K562 treated with DMSO at 1 percent for 24 hours (cell line): Measurements from ENCODE around the gene FBP2. TPM values are rescaled to one million over a fixed set of nuclear protein-coding genes. Genes with fewer than 3 reads are reported as not detected.

Source experiments
- total RNA-seq: library from RNA; unstranded; fragments of 300-600 nt; gene quantifications from 2 replicates; pipeline ENCODE4 v1.2.3, GENCODE V29; 2022; ENCODE audit warnings: low read depth; ENCODE audit not compliant: insufficient read depth

FBP2 gene
- 0.38 and 0.57 TPM in 2 replicates for total RNA-seq

DNA sequence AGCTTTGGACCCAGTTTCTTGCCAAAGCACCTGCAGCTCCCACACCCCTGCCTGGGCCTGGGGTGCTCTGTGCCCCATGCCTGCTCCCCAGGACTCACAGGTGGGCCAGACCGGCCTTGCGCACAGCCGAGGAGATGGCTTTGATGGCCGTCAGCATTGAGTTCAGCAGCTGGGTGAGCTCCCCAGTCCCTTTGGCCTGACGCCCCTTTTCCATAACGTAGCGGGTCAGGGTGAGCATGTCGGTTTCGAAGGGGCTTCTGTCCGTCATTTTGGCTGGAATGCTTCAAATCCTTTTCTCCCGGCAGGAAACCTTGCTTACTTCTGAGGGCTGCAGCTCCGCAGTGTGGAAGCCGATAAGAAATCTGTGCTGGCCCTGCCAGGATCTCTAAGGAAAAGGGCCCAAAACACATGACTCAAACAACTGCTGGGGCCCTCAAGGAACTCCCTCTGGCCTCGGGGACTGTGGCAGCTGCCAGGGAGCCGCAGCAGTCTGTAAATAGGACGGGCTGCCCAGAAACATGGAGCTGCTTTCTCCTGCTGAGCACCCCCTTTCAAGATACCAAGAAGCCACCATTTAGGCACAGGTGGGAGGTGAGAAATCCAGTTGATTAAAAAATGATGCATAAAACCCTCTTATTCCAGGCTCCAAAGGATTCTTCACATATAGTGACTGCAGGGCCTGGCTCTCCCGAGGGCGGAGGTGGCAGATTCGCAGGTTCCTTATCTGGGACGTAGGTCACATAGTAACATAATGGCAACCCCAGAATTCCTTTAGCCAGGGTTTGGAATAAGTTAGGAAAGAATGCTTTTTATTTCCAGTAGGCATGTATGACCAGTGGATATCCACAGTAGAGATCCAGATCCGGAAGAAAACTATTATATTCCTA, at the start of gene FBP2:
Gene FBP2 (minus strand): TSS at position 366 of the 887 bp plus-strand sequence. CDS start 98 bp downstream, at position 268.

DNA sequence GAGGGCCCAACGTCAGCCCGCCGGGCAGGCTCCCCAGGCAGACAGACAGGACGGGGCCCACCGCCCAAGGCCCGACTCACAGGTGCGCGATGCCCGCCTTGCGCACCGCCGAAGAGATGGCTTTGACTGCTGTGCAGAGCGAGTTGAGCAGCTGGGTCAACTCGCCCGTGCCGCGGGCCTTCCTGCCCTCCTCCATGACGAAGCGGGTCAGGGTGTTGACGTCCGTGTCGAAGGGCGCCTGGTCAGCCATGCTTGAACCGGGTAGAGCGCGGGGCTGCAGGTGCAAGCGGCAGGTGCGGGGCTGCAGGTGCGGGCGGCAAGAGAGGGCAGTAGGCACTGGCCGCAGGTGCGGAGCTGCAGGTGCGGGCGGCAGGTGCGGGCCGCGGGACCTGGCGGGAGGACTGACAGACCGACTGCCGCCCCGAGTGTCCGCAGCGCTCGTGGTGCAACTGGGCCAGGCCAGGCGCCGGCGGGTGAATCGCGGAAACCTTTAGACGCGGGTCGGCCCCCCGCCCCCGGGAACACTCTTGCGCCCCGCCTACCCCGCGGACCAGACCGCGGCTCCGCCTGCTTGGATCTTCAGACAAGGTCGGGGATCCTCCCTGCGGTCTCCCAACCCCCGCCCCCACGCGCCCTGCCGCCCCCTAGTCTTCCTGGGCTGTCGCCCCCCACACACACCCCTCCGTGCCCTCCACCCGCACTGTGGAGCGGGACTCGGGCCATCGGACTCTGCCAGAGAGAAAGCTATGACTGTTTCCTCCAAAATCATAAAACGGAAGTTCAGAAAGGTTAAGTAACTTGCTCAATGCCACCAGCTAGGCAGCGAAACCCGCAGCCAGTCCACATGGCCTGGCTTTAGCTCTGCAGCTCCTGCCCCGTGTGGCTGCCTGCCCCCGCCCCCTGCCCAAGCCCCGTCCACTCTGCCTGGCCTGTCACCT, 45.7 kb upstream of the FBP2 start, which contains the start of gene FBP1:
Gene FBP1 (minus strand): TSS at position 458 of the 938 bp plus-strand sequence. CDS start 208 bp downstream, at position 250.

DNA sequence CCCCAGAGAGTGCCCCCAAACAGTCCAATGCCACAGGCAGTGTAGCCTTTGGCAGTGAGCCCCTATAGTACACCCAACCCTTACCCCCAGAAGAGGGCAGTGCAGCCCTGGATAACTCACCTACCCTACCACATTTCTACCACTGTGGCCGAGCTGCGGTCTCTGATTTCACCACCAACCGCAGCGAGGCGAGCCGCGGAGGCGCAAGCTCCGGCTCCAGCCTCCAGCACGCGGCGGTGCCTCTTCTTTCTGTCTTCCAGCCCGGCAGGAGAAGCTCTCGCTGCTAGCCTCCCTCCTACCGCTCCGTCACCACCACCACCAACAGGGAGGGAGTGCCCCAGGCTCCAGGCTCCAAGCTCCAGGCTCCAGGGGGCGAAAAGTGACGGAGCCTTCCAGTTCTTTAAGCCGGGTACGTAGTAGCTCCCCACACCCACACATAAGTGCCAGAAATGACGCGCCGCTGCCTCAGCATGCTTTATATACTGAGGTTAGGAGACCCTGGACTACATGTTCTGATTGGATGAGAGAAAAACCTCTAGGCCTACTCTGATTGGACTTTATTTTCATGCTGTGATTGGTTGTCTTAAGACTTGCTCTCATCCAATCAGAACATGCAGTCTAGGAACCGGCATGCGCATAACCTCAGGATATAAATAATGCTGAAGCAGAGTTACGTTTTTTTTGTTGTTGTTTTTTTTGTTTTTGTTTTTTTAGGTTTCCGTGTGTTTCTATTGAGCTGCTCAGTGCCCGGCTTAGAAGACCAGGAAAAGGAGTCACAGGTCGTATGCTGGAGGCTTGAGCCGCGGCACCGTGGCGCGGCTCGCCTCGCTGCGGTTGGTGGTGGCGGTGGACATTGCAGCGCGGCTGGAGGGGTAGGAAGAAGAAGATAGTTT, 38.9 kb downstream of the FBP2 start, which contains the start of gene PCAT7:
Gene PCAT7 (plus strand): TSS at position 645 of the 893 bp plus-strand sequence.

Other genes with a start within 250 kb of the FBP2 start
- gene PCAT7, start 38.7 kb downstream of the FBP2 start, total RNA-seq: 0.09 and 0.15 TPM in 2 replicates
- not detected in 2 replicates for gene FBP1, start 45.7 kb upstream of the FBP2 start, total RNA-seq
- 13.8 and 16.6 TPM in 2 replicates for gene AOPEP, start 132.9 kb upstream of the FBP2 start, total RNA-seq